CD4-positive, alpha-beta T cell treated with Interleukin-4 for 1 hour (primary cell): ENCODE results near the gene SPAG17.

Experiments
- DNase-seq, 2 donors: peaks; one replicate each; pipeline ENCODE4 v3.0.0-alpha.2; 2020 to 2022

Gene SPAG17

GRCh38 chr1:118159569-118159968 lies 25.5 kb downstream of the SPAG17 start:
- no peak for DNase-seq

GRCh38 chr1:118158924-118159323 lies 26.1 kb downstream of the SPAG17 start:
- no peak for DNase-seq

- DNase-seq, result no peak
These were observed 27.5 kb downstream of the SPAG17 start for GRCh38 chr1:118157506-118157905.

GRCh38 chr1:118155106-118155505 lies 29.9 kb downstream of the SPAG17 start:
- DNase-seq, result no peak

GRCh38 chr1:118154220-118154619 lies 30.8 kb downstream of the SPAG17 start:
- DNase-seq, result no peak

- DNase-seq, result peak in 1 of 2 donors; percentile 10
These were observed 33.6 kb downstream of the SPAG17 start for GRCh38 chr1:118151312-118151937.

GRCh38 chr1:118149799-118150198 lies 35.2 kb downstream of the SPAG17 start:
- DNase-seq, result no peak

- no peak for DNase-seq
These were observed 37.0 kb downstream of the SPAG17 start for GRCh38 chr1:118148034-118148433.

GRCh38 chr1:118147522-118147921 lies 37.5 kb downstream of the SPAG17 start:
- DNase-seq, result no peak

- no peak for DNase-seq
These were observed 39.3 kb downstream of the SPAG17 start for GRCh38 chr1:118145721-118146120.

GRCh38 chr1:118144684-118145083 lies 40.3 kb downstream of the SPAG17 start:
- DNase-seq, result no peak

- DNase-seq, result no peak
These were observed 41.2 kb downstream of the SPAG17 start for GRCh38 chr1:118143831-118144230.

GRCh38 chr1:118143121-118143520 lies 41.9 kb downstream of the SPAG17 start:
- DNase-seq, result no peak

- DNase-seq, result no peak
These were observed 42.5 kb downstream of the SPAG17 start for GRCh38 chr1:118142546-118142945.

- no peak for DNase-seq
These were observed 47.1 kb downstream of the SPAG17 start for GRCh38 chr1:118137900-118138299.

- DNase-seq, result no peak
These were observed 48.7 kb downstream of the SPAG17 start for GRCh38 chr1:118136187-118136941.

GRCh38 chr1:118132000-118132399 lies 53.0 kb downstream of the SPAG17 start:
- DNase-seq, result no peak

- DNase-seq, result no peak
These were observed 56.3 kb downstream of the SPAG17 start for GRCh38 chr1:118128761-118129160.

- no peak for DNase-seq
These were observed 61.0 kb downstream of the SPAG17 start for GRCh38 chr1:118124064-118124463.

- no peak for DNase-seq
These were observed 61.8 kb downstream of the SPAG17 start for GRCh38 chr1:118123116-118123839.

GRCh38 chr1:118122234-118123004 lies 62.6 kb downstream of the SPAG17 start:
- DNase-seq, result no peak

- no peak for DNase-seq
These were observed 66.1 kb downstream of the SPAG17 start for GRCh38 chr1:118118873-118119463.

- DNase-seq, result no peak
These were observed 66.6 kb downstream of the SPAG17 start for GRCh38 chr1:118118469-118118868.
